ENCODE measurements around the gene HIP1. TPM values are rescaled to one million over a fixed set of nuclear protein-coding genes. Genes with fewer than 3 reads are reported as not detected.

Gene HIP1
- total RNA-seq, 1 experiment from 2014 or later, result 5.3 TPM

DNA sequence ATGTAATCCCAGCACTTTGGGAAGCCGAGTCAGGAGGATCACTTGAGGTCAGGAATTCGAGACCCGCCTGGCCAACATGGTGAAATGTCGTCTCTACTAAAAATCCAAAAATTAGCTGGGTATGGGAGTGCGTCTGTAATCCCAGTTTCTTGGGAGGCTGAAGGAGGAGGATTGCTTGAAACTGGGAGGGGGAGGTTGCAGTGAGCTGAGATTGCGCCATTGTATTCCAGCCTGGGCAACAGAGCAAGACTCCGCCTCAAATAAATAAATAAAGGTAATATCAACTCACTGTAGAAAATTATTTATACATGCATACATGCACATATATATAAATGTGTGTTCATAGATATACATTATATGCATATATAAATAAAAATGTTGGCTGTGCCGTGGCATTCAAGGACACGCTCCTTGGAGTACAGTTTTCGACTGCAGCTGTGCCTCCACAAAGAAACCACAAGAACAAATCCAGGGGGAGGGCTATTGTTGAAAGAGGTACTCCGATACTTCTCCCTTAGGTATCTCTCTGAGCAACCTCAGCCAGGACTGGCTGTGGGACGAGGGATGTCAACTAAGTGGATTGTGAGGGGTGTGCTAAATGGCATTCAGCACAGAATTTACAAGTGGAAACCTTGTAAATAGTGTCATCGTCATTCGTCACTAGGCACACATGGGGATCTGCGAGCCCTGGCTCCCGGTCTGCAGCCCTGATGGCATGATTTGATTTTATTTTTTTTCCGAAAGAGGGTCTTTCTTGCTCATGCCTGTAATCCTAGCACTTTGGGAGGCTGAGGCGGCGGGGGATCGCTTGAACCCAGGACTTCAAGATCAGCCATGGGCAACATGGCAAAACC lies 49.3 kb downstream of the HIP1 start:
- H3K9me2 ChIP-seq (replicated peaks; ENCODE audit: low read length), result no peaks in the 10 kb centered on the region
- H3K79me2 ChIP-seq (ENCODE audit: low read length), result no peaks in the 10 kb centered on the region
- no peaks in the 10 kb centered on the region for H3K36me3 ChIP-seq (ENCODE audit: low read depth, low read length)
- no peak overlapping the region for H3K4me2 ChIP-seq (ENCODE audit: low read length)
- POLR2A ChIA-PET (ENCODE audit: unreplicated experiment), result no interaction called here
- CTCF ChIA-PET, result no interaction called here
- H4K20me1 ChIP-seq (ENCODE audit: low read length), result no peaks in the 10 kb centered on the region
- no peak overlapping the region for H3K4me3 ChIP-seq (ENCODE audit: low read length)
- no peaks in the 10 kb centered on the region for H3K9me3 ChIP-seq (ENCODE audit: low read length)
- H3K27me3 ChIP-seq (ENCODE audit: low read length), result no peaks in the 10 kb centered on the region
- intact Hi-C loops (cut with micrococcal nuclease), result no loop called here
- no TSS peak for BruUV-seq (replicated peaks)
- no peak for TF ChIP-seq EZH2 (IDR thresholded peaks at IDR 0.05; ENCODE audit: low read length, unreplicated experiment)
- no peak for TF ChIP-seq EZH2phosphoT487 (IDR thresholded peaks at IDR 0.05; ENCODE audit: borderline replicate concordance, low read length)
- TF ChIP-seq, protein P1, sequence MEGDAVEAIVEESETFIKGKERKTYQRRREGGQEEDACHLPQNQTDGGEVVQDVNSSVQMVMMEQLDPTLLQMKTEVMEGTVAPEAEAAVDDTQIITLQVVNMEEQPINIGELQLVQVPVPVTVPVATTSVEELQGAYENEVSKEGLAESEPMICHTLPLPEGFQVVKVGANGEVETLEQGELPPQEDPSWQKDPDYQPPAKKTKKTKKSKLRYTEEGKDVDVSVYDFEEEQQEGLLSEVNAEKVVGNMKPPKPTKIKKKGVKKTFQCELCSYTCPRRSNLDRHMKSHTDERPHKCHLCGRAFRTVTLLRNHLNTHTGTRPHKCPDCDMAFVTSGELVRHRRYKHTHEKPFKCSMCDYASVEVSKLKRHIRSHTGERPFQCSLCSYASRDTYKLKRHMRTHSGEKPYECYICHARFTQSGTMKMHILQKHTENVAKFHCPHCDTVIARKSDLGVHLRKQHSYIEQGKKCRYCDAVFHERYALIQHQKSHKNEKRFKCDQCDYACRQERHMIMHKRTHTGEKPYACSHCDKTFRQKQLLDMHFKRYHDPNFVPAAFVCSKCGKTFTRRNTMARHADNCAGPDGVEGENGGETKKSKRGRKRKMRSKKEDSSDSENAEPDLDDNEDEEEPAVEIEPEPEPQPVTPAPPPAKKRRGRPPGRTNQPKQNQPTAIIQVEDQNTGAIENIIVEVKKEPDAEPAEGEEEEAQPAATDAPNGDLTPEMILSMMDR (conservative IDR thresholded peaks at IDR 0.05; ENCODE audit: low read depth, low read length), result no peak
- H3K27ac ChIP-seq (ENCODE audit: low read length), result no peak overlapping the region
- no peaks in the 10 kb centered on the region for H3K4me1 ChIP-seq (ENCODE audit: insufficient read depth, low read length)
- peak; percentile 58 for ATAC-seq
- no peak overlapping the region for H2AFZ ChIP-seq (ENCODE audit: low read length)
- no peak overlapping the region for H3K9ac ChIP-seq (ENCODE audit: low read length)
- H3F3A ChIP-seq (ENCODE audit: low read length, unreplicated experiment), result no peaks in the 10 kb centered on the region
- no peak for DNase-seq

DNA sequence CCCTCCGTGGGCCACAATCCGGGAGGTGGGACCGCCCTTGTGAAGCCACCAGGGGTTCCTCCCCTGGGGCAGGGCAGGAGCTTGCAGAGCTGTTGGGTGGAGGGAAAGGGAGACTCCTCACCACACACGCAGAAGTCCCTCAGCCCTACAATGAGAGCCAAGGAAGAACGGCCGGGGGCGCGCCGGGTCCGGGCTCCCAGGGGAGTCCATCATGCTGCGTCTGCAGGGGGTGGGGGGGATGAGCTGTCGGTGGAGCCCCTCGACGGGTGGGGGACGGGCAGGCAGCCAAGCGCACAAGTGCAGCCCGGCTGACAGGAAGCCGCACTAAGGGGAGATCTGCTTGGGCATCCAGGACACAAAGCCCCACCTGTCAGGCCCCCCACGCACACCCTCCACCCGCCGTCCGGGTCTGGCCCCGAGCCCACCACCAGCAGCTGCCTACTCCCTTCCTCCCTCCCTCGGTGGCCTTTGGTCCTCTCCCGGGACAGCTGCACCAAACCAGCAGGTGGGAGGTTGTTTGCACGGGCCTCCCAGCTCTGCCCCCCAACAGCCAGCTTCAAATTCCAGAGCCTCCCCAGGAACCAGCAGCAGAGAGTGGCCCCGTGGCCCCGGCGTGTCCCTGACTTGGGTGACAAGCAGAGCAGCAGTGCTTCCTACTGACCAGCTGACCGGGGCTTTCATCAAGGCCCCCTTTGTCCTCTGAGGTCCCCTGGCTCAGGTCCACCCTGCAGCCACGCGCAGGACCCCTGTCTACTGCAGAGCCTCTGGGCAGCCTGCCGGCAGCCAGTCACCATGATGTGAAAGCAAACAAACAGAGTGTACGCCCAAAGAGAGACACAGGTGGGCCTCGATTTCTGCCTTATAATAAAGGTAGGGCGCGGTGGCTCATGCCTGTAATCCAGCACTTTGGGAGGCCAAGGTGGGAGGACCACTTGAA lies 50.3 kb downstream of the HIP1 start:
- no TSS peak for BruUV-seq (replicated peaks)
- Histone ChIP-seq H2AFZ (ENCODE audit: low read length) (no peak overlapping the region), H4K20me1 (ENCODE audit: low read length) (no peaks in the 10 kb centered on the region), H3K36me3 (ENCODE audit: low read depth, low read length) (no peaks in the 10 kb centered on the region), H3K79me2 (ENCODE audit: low read length) (no peaks in the 10 kb centered on the region), H3K4me2 (ENCODE audit: low read length) (no peak overlapping the region), H3K9me3 (ENCODE audit: low read length) (no peaks in the 10 kb centered on the region), H3F3A (ENCODE audit: low read length, unreplicated experiment) (no peaks in the 10 kb centered on the region), H3K4me3 (ENCODE audit: low read length) (no peak overlapping the region), H3K27ac (ENCODE audit: low read length) (no peak overlapping the region), H3K9me2 (replicated peaks; ENCODE audit: low read length) (no peaks in the 10 kb centered on the region), H3K9ac (ENCODE audit: low read length) (no peak overlapping the region), H3K4me1 (ENCODE audit: insufficient read depth, low read length) (no peaks in the 10 kb centered on the region), H3K27me3 (ENCODE audit: low read length) (no peaks in the 10 kb centered on the region)
- DNase-seq (no peak), ATAC-seq (no peak)
- no peak for TF ChIP-seq EZH2 (IDR thresholded peaks at IDR 0.05; ENCODE audit: low read length, unreplicated experiment)
- TF ChIP-seq, protein P1 (conservative IDR thresholded peaks at IDR 0.05; ENCODE audit: low read depth, low read length), result no peak
- no peak for TF ChIP-seq EZH2phosphoT487 (IDR thresholded peaks at IDR 0.05; ENCODE audit: borderline replicate concordance, low read length)
- CTCF ChIA-PET, result no interaction called here
- POLR2A ChIA-PET (ENCODE audit: unreplicated experiment), result no interaction called here
- intact Hi-C loops (cut with micrococcal nuclease), result no loop called here

All from PC-3 (cell line).